H9 (cell line): Measurements from ENCODE around the gene SF3B3. TPM values are rescaled to one million over a fixed set of nuclear protein-coding genes. Genes with fewer than 3 reads are reported as not detected.
A peak's percentile ranks its signal among the peaks of the same experiment; 100 is the strongest.

Experiments used
- DNase-seq: peaks from one replicate; pipeline ENCODE4 v3.0.0-alpha.2; 2017
- H2AFZ ChIP-seq: one replicate; pipeline ENCODE4 v1.6.1; 2013; ENCODE audit warnings: mild to moderate bottlenecking, low read length, control low read depth, moderate library complexity
- H2AK5ac ChIP-seq: 2 replicates; pipeline ENCODE4 v1.6.1; 2013; ENCODE audit warnings: low read length, control low read depth, mixed read lengths; ENCODE audit not compliant: insufficient read length
- H2BK120ac ChIP-seq: one replicate; pipeline ENCODE4 v1.6.1; 2013; ENCODE audit warnings: low read depth, mild to moderate bottlenecking, low read length, control low read depth, inconsistent platforms; ENCODE audit not compliant: poor library complexity, severe bottlenecking
- H2BK12ac ChIP-seq: 2 replicates; pipeline ENCODE4 v1.6.1; 2013; ENCODE audit warnings: low read length, control low read depth, mixed read lengths, low read depth; ENCODE audit not compliant: insufficient read length
- H2BK15ac ChIP-seq: 2 replicates; pipeline ENCODE4 v1.6.1; 2013; ENCODE audit warnings: low read depth, low read length, control low read depth
- H2BK20ac ChIP-seq: one replicate; pipeline ENCODE4 v1.6.1; 2013; ENCODE audit warnings: low read depth, mild to moderate bottlenecking, low read length, control low read depth, inconsistent platforms; ENCODE audit not compliant: poor library complexity, severe bottlenecking
- H2BK5ac ChIP-seq: 2 replicates; pipeline ENCODE4 v1.6.1; 2013; ENCODE audit warnings: low read length, control low read depth, mixed read lengths; ENCODE audit not compliant: insufficient read length
- H3K14ac ChIP-seq: 2 replicates; pipeline ENCODE4 v1.6.1; 2013; ENCODE audit warnings: low read length, control low read depth; ENCODE audit not compliant: insufficient read depth
- H3K18ac ChIP-seq: 2 replicates; pipeline ENCODE4 v1.6.1; 2013; ENCODE audit warnings: low read depth, mild to moderate bottlenecking, mixed read lengths, low read length, control low read depth; ENCODE audit not compliant: insufficient read length
- H3K23ac ChIP-seq: 2 replicates; pipeline ENCODE4 v1.6.1; 2013; ENCODE audit warnings: low read length, control low read depth, mixed read lengths, low read depth; ENCODE audit not compliant: insufficient read length
- H3K23me2 ChIP-seq: 2 replicates; pipeline ENCODE4 v1.6.1; 2013; ENCODE audit warnings: low read depth, mild to moderate bottlenecking, mixed read lengths, low read length, control low read depth; ENCODE audit not compliant: insufficient read length, poor library complexity, severe bottlenecking
- H3K27ac ChIP-seq: 2 replicates; pipeline ENCODE4 v1.5.1; 2013; ENCODE audit warnings: low read length, control low read depth, mixed read lengths, low read depth; ENCODE audit not compliant: insufficient read length
- H3K27me3 ChIP-seq: 2 replicates; pipeline ENCODE4 v1.6.1; 2013; ENCODE audit warnings: low read length, control low read depth, inconsistent platforms; ENCODE audit not compliant: insufficient read depth
- H3K4ac ChIP-seq: 2 replicates; pipeline ENCODE4 v1.6.1; 2013; ENCODE audit warnings: low read depth, mild to moderate bottlenecking, control low read depth, inconsistent platforms, low read length, moderate library complexity
- H3K4me1 ChIP-seq: 2 replicates; pipeline ENCODE4 v1.6.1; 2013; ENCODE audit warnings: low read length, control low read depth, inconsistent platforms; ENCODE audit not compliant: insufficient read depth
- H3K4me2 ChIP-seq: 2 replicates; pipeline ENCODE4 v1.6.1; 2013; ENCODE audit warnings: low read length, control low read depth, mixed read lengths; ENCODE audit not compliant: insufficient read length, insufficient read depth
- H3K56ac ChIP-seq: 2 replicates; pipeline ENCODE4 v1.6.1; 2013; ENCODE audit warnings: low read depth, mild to moderate bottlenecking, mixed read lengths, low read length, control low read depth; ENCODE audit not compliant: insufficient read length
- H3K79me1 ChIP-seq: 2 replicates; pipeline ENCODE4 v1.6.1; 2013; ENCODE audit warnings: low read depth, mild to moderate bottlenecking, moderate library complexity, low read length, control low read depth, inconsistent platforms; ENCODE audit not compliant: insufficient read depth, poor library complexity, severe bottlenecking
- H3K79me2 ChIP-seq: 2 replicates; pipeline ENCODE4 v1.6.1; 2013; ENCODE audit warnings: low read length, control low read depth, inconsistent platforms; ENCODE audit not compliant: insufficient read depth
- H3K9ac ChIP-seq: 2 replicates; pipeline ENCODE4 v1.6.1; 2013; ENCODE audit warnings: low read length, control low read depth, mixed read lengths; ENCODE audit not compliant: insufficient read length; ENCODE audit errors: extremely low read depth
- H3K9me3 ChIP-seq: one replicate; pipeline ENCODE4 v1.6.1; 2013; ENCODE audit warnings: low read depth, low read length, inconsistent platforms; ENCODE audit not compliant: control insufficient read depth
- H3T11ph ChIP-seq: one replicate; pipeline ENCODE4 v1.6.1; 2013; ENCODE audit warnings: mild to moderate bottlenecking, low read length, control low read depth, inconsistent platforms
- H4K20me1 ChIP-seq: one replicate; pipeline ENCODE4 v1.6.1; 2013; ENCODE audit not compliant: control insufficient read depth, insufficient read length, insufficient read depth
- H4K5ac ChIP-seq: 2 replicates; pipeline ENCODE4 v1.6.1; 2013; ENCODE audit warnings: low read depth, mild to moderate bottlenecking, mixed read lengths, low read length, control low read depth; ENCODE audit not compliant: insufficient read length
- H4K8ac ChIP-seq: replicated peaks from 2 replicates; pipeline ENCODE4 v1.6.1; 2013; ENCODE audit warnings: low read length, control low read depth, mixed read lengths, low read depth; ENCODE audit not compliant: insufficient read length
- H4K91ac ChIP-seq: 2 replicates; pipeline ENCODE4 v1.6.1; 2013; ENCODE audit warnings: low read depth, mild to moderate bottlenecking, moderate library complexity, mixed read lengths, low read length, control low read depth; ENCODE audit not compliant: insufficient read length
- H3K27ac Mint-ChIP-seq, 3 experiments: 2 replicates in 2 of 3; 3 replicates in 1 of 3; pipeline ENCODE4 v1.8.0; 2020 to 2021; ENCODE audit warnings: mixed read lengths in 3 of 3, mild to moderate bottlenecking in 1 of 3, moderate library complexity in 1 of 3
- H3K27me3 Mint-ChIP-seq: 2 replicates; pipeline ENCODE4 v1.8.0; 2021; ENCODE audit warnings: low read depth, mild to moderate bottlenecking, moderate library complexity, mixed read lengths
- H3K36me3 Mint-ChIP-seq, 3 experiments: 2 replicates in 2 of 3; 3 replicates in 1 of 3; pipeline ENCODE4 v1.8.0; 2020 to 2021; ENCODE audit warnings: low read depth in 3 of 3, mixed read lengths in 3 of 3; ENCODE audit not compliant: insufficient read depth in 1 of 3
- H3K4me1 Mint-ChIP-seq, 2 experiments: 2 replicates each; pipeline ENCODE4 v1.8.0; 2020; ENCODE audit warnings: mixed read lengths in 2 of 2
- H3K4me3 Mint-ChIP-seq, 2 experiments: 2 replicates in 1 of 2; 3 replicates in 1 of 2; pipeline ENCODE4 v1.8.0; 2020 to 2021; ENCODE audit warnings: mild to moderate bottlenecking in 2 of 2, mixed read lengths in 2 of 2, moderate library complexity in 1 of 2
- H3K9me3 Mint-ChIP-seq, 2 experiments: 2 replicates in 1 of 2; 3 replicates in 1 of 2; pipeline ENCODE4 v1.8.0; 2020; ENCODE audit warnings: mild to moderate bottlenecking in 2 of 2, mixed read lengths in 2 of 2, moderate library complexity in 1 of 2
- CTCF ChIP-seq: fragments of 200-600 bp; sonication (generic); conservative IDR thresholded peaks from 3 replicates; pipeline ENCODE4 v1.8.0; 2021; ENCODE audit warnings: antibody characterized with exemption, mild to moderate bottlenecking
- WGBS: extraction: QIAGEN DNeasy Blood & Tissue Kit; methylation state at CpG from one replicate; pipeline ENCODE4 v1.1.7; 2013; ENCODE audit warnings: missing lambda C conversion rate, low lambda C conversion rate, mixed read lengths; ENCODE audit not compliant: insufficient read length; ENCODE audit errors: extremely low coverage; 5-methylcytosine and 5-hydroxymethylcytosine counted together
- total RNA-seq: library from RNA; stranded (reverse); gene quantifications from 2 replicates; pipeline ENCODE4 v1.2.1, GENCODE V29; 2021

The SF3B3 gene
- total RNA-seq, 1 experiment from 2014 or later, result 493 TPM

GRCh38 chr16:70608521-70608920, 84.9 kb downstream of the SF3B3 start:
- DNase-seq, result peak; percentile 57
- Mint-ChIP-seq H3K27me3 (peaks cover 14% of the 10 kb centered on the region), H3K4me1 (peaks cover 9 to 11% of the 10 kb centered on the region in 2 experiments; a peak in 2 of 4 replicates), H3K27ac (no peak overlapping the region), H3K9me3 (no peaks in the 10 kb centered on the region), H3K4me3 (no peak overlapping the region), H3K36me3 (peaks cover 0 to 6% (median 5%) of the 10 kb centered on the region in 3 experiments; a peak in 4 of 7 replicates)
- Histone ChIP-seq H3K56ac (no peak overlapping the region), H3K9me3 (no peaks in the 10 kb centered on the region), H2BK15ac (no peak overlapping the region), H2BK20ac (no peak overlapping the region), H3K4me2 (no peak overlapping the region), H4K8ac (no peak overlapping the region), H3K79me2 (no peaks in the 10 kb centered on the region), H3K9ac (no peak overlapping the region), H4K91ac (no peak overlapping the region), H3K27me3 (no peaks in the 10 kb centered on the region; the same call in 1 of the 2 replicates), H2BK5ac (no peak overlapping the region), H3K27ac (no peak overlapping the region), H3T11ph (no peak overlapping the region), H3K23me2 (no peaks in the 10 kb centered on the region), H2BK120ac (no peak overlapping the region), H3K18ac (no peak overlapping the region), H4K20me1 (no peaks in the 10 kb centered on the region), H4K5ac (no peak overlapping the region), H2AK5ac (no peak overlapping the region), H3K79me1 (no peaks in the 10 kb centered on the region), H3K4me1 (no peaks in the 10 kb centered on the region), H2BK12ac (no peak overlapping the region), H3K4ac (no peak overlapping the region), H3K23ac (no peak overlapping the region), H2AFZ (no peak overlapping the region), H3K14ac (no peak overlapping the region; the same call in 1 of the 2 replicates)
- WGBS, result no CpG with 5 or more reads among the region's 7 CpGs
- no peak for TF ChIP-seq CTCF
